ENCODE results near the gene SNX20.

The SNX20 gene

DNA sequence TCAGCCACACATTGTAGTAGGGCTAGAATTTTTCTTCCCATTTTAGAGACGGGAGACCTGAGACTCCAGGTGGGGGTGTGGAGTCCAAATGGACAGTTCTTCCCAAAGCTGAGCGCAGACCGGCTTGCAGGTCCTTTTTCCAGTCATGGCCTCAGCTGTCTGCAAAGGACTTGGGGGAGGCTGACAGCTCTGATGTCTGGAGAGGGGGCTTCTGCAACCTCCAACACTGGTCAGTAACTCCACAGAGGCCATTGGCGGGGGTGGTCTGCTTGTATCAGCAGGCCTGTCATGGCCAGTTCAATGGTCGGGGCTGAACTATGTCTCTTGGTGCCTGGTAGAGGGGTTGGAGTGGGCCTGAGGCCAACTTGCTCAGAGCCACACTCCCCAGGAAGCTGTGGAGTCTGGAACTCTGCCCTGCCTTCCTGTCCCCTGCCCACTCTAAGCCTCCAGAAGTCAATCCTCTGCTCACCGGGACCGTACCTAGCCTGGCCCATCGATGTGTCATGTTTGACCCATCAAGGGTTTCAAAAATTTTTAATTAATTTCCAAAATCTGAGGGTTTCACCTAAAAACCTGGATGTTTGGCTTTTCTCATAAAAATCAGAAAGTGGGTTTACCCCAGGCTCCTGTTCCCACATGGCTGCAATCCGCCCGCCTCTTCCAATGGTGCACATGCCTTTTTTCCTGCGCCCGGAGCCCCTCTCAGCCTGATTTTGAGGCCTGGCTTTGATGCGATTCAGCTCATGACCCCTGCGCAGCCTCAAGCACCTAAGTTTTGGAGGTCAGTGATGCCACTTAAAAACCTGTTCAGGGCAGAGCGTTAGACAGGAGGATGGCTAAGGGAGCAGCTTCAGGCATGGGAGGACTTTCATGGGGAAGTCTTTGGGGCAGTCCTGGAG lies 39.9 kb downstream of the SNX20 start:
- DNase-seq (ENCODE audit: extremely low spot score) = no peak
- POLR2A ChIA-PET = no interaction called here
- CTCF ChIA-PET = interaction anchor here (1.0 to 2.3 kb wide), 4 partner anchors 24 to 165 kb away, joined by 3 to 10 read pairs (median 3); no protein-coding TSS in a partner anchor
- no peak for TF ChIP-seq CTCF (IDR thresholded peaks at IDR 0.05; ENCODE audit: control extremely low read depth, extremely low read depth, low read depth, missing control alignments)

- CTCF ChIA-PET = interaction anchor here (0.9 to 2.3 kb wide), 5 partner anchors 13 to 166 kb away, joined by 3 to 10 read pairs (median 3); no protein-coding TSS in a partner anchor
- TF ChIP-seq CTCF (IDR thresholded peaks at IDR 0.05; ENCODE audit: control extremely low read depth, extremely low read depth, low read depth, missing control alignments) = no peak
- no peak for DNase-seq (ENCODE audit: extremely low spot score)
- POLR2A ChIA-PET = no interaction called here
Observed at GRCh38 chr16:50640391-50640790, 40.7 kb downstream of the SNX20 start.

DNA sequence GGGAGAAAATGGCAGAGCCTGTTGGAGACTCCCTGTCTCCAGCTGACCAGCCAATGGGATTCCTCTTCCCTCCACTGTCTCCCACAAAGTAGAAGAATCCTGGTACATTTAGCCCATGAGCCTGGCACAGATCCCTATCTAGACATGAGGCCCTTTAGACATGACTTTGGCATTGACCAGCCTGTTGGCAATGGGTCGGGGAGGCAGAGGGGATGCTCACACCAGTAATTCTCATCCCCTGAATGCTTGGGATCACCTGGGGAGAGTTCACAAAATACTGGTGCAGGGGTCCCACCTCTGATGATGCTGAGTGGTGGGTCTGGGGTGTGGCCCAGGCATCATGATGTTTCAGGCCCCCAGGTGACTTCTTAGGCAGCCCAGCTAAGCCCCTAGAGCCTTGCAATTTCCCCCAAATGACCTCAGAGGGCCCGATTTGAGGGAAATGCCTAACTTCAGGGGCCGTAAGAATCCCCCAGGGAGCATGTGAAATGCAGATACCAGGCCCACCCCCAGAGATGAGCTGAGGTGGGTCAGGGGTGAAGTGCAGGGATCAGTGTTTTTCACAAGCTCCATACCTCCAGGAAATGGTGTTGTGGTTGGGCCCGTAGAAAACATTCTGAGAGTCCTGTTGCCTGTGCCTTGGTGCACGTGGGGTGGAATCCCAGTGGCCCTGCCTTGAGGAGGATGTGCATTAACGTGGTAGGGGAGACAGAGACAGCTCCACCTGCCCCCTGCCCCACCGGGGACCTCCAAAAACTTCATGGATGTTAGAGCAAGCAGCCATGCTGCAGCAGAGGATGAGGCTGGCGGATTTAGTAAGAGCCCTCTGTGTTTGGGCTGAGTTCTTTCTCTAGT lies 42.1 kb downstream of the SNX20 start:
- DNase-seq (ENCODE audit: extremely low spot score) = no peak
- TF ChIP-seq CTCF (IDR thresholded peaks at IDR 0.05; ENCODE audit: control extremely low read depth, extremely low read depth, low read depth, missing control alignments) = no peak
- CTCF ChIA-PET = interaction anchor here (0.9 to 2.3 kb wide), 5 partner anchors 12 to 168 kb away, joined by 3 to 10 read pairs (median 3); no protein-coding TSS in a partner anchor
- POLR2A ChIA-PET = interaction anchor here (0.6 kb wide), 1 partner anchor 344 kb away, joined by 3 read pairs; no protein-coding TSS in a partner anchor

DNA sequence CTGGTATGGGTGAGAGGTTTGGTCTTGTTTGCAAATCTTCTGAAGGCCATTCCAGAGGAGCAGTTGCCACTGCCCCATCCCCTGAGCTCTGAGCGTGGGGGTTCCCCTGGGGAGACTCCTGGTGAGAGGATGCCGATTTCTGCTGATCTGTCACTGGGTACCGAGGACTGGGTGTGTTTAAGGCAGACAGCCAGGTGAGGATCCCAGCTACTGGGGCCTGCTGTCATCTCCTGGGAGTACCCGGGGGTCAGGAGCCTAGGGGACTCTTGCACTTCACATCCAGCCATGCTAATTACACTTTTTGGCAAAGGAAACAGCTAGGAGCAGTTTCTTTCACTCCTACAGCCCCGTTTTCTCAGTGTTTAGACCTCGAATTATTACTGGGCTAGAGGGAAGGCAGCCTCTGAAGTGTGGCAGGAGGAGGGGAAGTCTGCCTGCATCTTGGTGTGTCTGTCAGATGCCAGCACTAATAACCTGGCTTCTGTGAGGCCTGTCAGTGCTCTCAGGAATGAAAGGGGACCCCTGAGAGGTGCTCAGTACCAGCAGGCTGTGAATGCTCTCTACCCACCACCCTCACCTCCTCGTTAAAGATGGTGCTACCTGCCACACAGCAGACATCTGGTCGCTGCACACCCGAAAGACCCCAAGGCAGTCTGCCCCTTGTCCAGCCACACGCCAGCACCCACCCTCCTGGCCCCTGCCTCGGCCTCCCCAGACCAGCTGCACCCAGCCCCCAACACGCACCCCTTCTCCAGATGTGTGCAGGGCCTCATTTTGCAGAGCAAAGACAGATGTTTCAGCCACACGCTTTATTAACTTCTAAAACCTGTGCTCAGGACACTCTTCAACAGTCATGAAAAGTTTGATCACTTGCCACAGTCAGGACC lies 43.2 kb downstream of the SNX20 start:
- TF ChIP-seq CTCF (IDR thresholded peaks at IDR 0.05; ENCODE audit: control extremely low read depth, extremely low read depth, low read depth, missing control alignments) = no peak
- ChIA-PET POLR2A (no interaction called here), CTCF (interaction anchor here (1.0 to 1.4 kb wide), 3 partner anchors 24 to 169 kb away, joined by 3 read pairs; no protein-coding TSS in a partner anchor)
- no peak for DNase-seq (ENCODE audit: extremely low spot score)

GRCh38 chr16:50636753-50637374 lies 44.2 kb downstream of the SNX20 start:
- DNase-seq (ENCODE audit: extremely low spot score) = no peak
- POLR2A ChIA-PET = no interaction called here
- CTCF ChIA-PET = interaction anchor here (0.8 to 3.4 kb wide), 6 partner anchors 9 to 267 kb away, joined by 3 to 15 read pairs (median 3); no protein-coding TSS in a partner anchor
- TF ChIP-seq CTCF (IDR thresholded peaks at IDR 0.05; ENCODE audit: control extremely low read depth, extremely low read depth, low read depth, missing control alignments) = no peak

Data from GM10248 (cell line).